Stimulated activated CD8-positive, alpha-beta memory T cell treated with anti-CD3 and anti-CD28 coated beads, Interleukin-4, amount 100 ng/mL, for 4 hours (primary cell): ENCODE results near the gene MYO1H.
"Not testable (repeated sequence)": the region's sequence is repeated elsewhere in the genome, so short reads cannot be mapped to it uniquely, and the experiment has no call there.

Experiments
- DNase-seq, 2 donors: peaks; one replicate each; pipeline ENCODE4 v3.0.0-alpha.2; 2020; ENCODE audit warnings: low read depth in 2 of 2, low spot score in 1 of 2

Gene MYO1H

GRCh38 chr12:109347589-109347988, at the start of gene MYO1H:
TSS of gene MYO1H (plus strand) at chr12:109347900. CDS start at chr12:109347961, 61 bp downstream.
- no peak for DNase-seq

- no peak for DNase-seq
These were observed 47.9 kb upstream of the MYO1H start for GRCh38 chr12:109299849-109300248.

GRCh38 chr12:109301643-109302168, 46.0 kb upstream of the MYO1H start:
- no peak for DNase-seq

- DNase-seq: no peak
These were observed 45.3 kb upstream of the MYO1H start for GRCh38 chr12:109302358-109302757.

- no peak for DNase-seq
These were observed 44.9 kb upstream of the MYO1H start for GRCh38 chr12:109302770-109303169.

- no peak for DNase-seq
These were observed 43.2 kb upstream of the MYO1H start for GRCh38 chr12:109304485-109304884.

- no peak for DNase-seq
These were observed 42.2 kb upstream of the MYO1H start for GRCh38 chr12:109305547-109305946.

- no peak for DNase-seq
These were observed 40.6 kb upstream of the MYO1H start for GRCh38 chr12:109307051-109307450.

- DNase-seq: no peak
These were observed 38.9 kb upstream of the MYO1H start, which contains the start of gene FOXN4 for GRCh38 chr12:109308534-109309380. TSS of gene FOXN4 (minus strand) at chr12:109309284. CDS start at chr12:109308321, 963 bp downstream.

GRCh38 chr12:109309381-109310246, 38.1 kb upstream of the MYO1H start:
- DNase-seq: no peak

- DNase-seq: no peak
These were observed 37.2 kb upstream of the MYO1H start for GRCh38 chr12:109310247-109311125.

GRCh38 chr12:109321294-109321693, 26.4 kb upstream of the MYO1H start:
- not testable (repeated sequence) for DNase-seq

- DNase-seq: no peak
These were observed 18.7 kb upstream of the MYO1H start for GRCh38 chr12:109329003-109329402.

GRCh38 chr12:109329686-109330085, 18.0 kb upstream of the MYO1H start:
- no peak for DNase-seq

- no peak for DNase-seq
These were observed 17.1 kb upstream of the MYO1H start for GRCh38 chr12:109330282-109331230.

GRCh38 chr12:109331301-109331952, 16.3 kb upstream of the MYO1H start:
- DNase-seq: no peak

- DNase-seq: no peak
These were observed 12.8 kb upstream of the MYO1H start for GRCh38 chr12:109334887-109335286.

GRCh38 chr12:109336593-109336992, 11.1 kb upstream of the MYO1H start:
- DNase-seq: no peak

- no peak for DNase-seq
These were observed 4.0 kb upstream of the MYO1H start for GRCh38 chr12:109343677-109344076.
